Keratinocyte (primary cell): ENCODE data around the gene SDK1. TPM values are rescaled to one million over a fixed set of nuclear protein-coding genes. Genes with fewer than 3 reads are reported as not detected.

Source experiments
- DNase-seq: peaks from one replicate; pipeline ENCODE4 v3.0.0-alpha.2; 2011; ENCODE audit warnings: low read depth, missing footprints, low spot score
- FAIRE-seq: peaks from 2 replicates; lab custom pipeline; 2011; peaks lifted over from hg19 to GRCh38; lab: Jason Lieb, UNC
- H2AFZ ChIP-seq: 2 replicates; pipeline ENCODE4 v1.6.0; 2012; ENCODE audit warnings: low read length, control low read depth, inconsistent platforms; ENCODE audit not compliant: control insufficient read depth
- H3K27ac ChIP-seq: 2 replicates; pipeline ENCODE4 v1.5.1; 2011; ENCODE audit warnings: low read length; ENCODE audit not compliant: control insufficient read depth, insufficient read depth
- H3K27me3 ChIP-seq: 3 replicates; pipeline ENCODE4 v1.6.0; 2011; ENCODE audit warnings: low read length; ENCODE audit not compliant: control insufficient read depth, insufficient read depth; ENCODE audit errors: extremely low read depth
- H3K36me3 ChIP-seq, 2 experiments: 2 replicates in 1 of 2; 3 replicates in 1 of 2; pipeline ENCODE4 v1.5.1; 2011; ENCODE audit warnings: low read length in 2 of 2, mild to moderate bottlenecking in 1 of 2; ENCODE audit not compliant: control insufficient read depth in 2 of 2, insufficient read depth in 2 of 2; ENCODE audit errors: extremely low read depth in 1 of 2
- H3K4me1 ChIP-seq: 3 replicates; pipeline ENCODE4 v1.5.1; 2011; ENCODE audit warnings: low read length; ENCODE audit not compliant: control insufficient read depth, insufficient read depth; ENCODE audit errors: extremely low read depth
- H3K4me2 ChIP-seq: 3 replicates; pipeline ENCODE4 v1.6.0; 2011; ENCODE audit warnings: low read depth, low read length; ENCODE audit not compliant: control insufficient read depth, insufficient read depth; ENCODE audit errors: extremely low read depth
- H3K4me3 ChIP-seq, 3 experiments: fragments of 200-600 bp in 1 of 3; sonication (generic) in 1 of 3; 2 replicates in 2 of 3; 3 replicates in 1 of 3; pipeline ENCODE4 v1.5.1; 2011 to 2016; ENCODE audit warnings: low read length in 3 of 3, mild to moderate bottlenecking in 3 of 3, control low read depth in 2 of 3, inconsistent platforms in 1 of 3, low read depth in 1 of 3, mixed read lengths in 1 of 3, mixed run types in 1 of 3, moderate library complexity in 1 of 3; ENCODE audit not compliant: control insufficient read depth in 2 of 3, insufficient read depth in 2 of 3; ENCODE audit errors: extremely low read depth in 1 of 3
- H3K79me2 ChIP-seq: 2 replicates; pipeline ENCODE4 v1.6.0; 2012; ENCODE audit warnings: low read length; ENCODE audit not compliant: control insufficient read depth, insufficient read depth
- H3K9ac ChIP-seq: 3 replicates; pipeline ENCODE4 v1.6.0; 2011; ENCODE audit warnings: low read length; ENCODE audit not compliant: control insufficient read depth, insufficient read depth; ENCODE audit errors: extremely low read depth
- H3K9me1 ChIP-seq: 3 replicates; pipeline ENCODE4 v1.6.0; 2011; ENCODE audit warnings: low read length; ENCODE audit not compliant: control insufficient read depth, insufficient read depth; ENCODE audit errors: extremely low read depth
- H3K9me3 ChIP-seq: 2 replicates; pipeline ENCODE4 v1.5.1; 2012; ENCODE audit warnings: low read depth, low read length; ENCODE audit not compliant: control insufficient read depth
- H4K20me1 ChIP-seq: 3 replicates; pipeline ENCODE4 v1.6.0; 2011; ENCODE audit warnings: low read length; ENCODE audit not compliant: control insufficient read depth, insufficient read depth; ENCODE audit errors: extremely low read depth
- EZH2 ChIP-seq: IDR thresholded peaks from one replicate; pipeline ENCODE4 v1.6.1; 2012; ENCODE audit warnings: inconsistent platforms, mild to moderate bottlenecking, low read length, moderate library complexity
- dilution Hi-C: fragments of 300-500 bp; cut with MboI; formaldehyde crosslinking; loops from one replicate; pipeline ENCODE4 v1.7.0; 2020; ENCODE audit warnings: low sequenced_read_pairs; ENCODE audit not compliant: extremely low pct_ligation_motif_present
- polyA plus RNA-seq, 5 experiments: library from polyadenylated mRNA; depleted of rRNA in 3 of 5; stranded (reverse) in 3 of 5; stranded (forward) in 1 of 5; unstranded in 1 of 5; fragments of >200 nt; gene quantifications; 1 replicate in 1 of 5; 2 replicates in 3 of 5; 3 replicates in 1 of 5; pipeline versions ENCODE4 v1.2.1 to v1.2.3, GENCODE V29; 2011 to 2012; ENCODE audit warnings: missing spikeins in 2 of 5, low read depth in 1 of 5, low replicate concordance in 1 of 5
- TF ChIP-seq, protein P1 (sequence below), 3 experiments: IDR thresholded peaks in 1 of 3; conservative IDR thresholded peaks in 1 of 3; optimal IDR thresholded peaks in 1 of 3; 2 replicates in 2 of 3; 3 replicates in 1 of 3; pipeline versions ENCODE3 to v1.5.1; 2011; ENCODE audit warnings: low read length in 3 of 3, mild to moderate bottlenecking in 3 of 3, moderate library complexity in 2 of 3, control low read depth in 1 of 3, inconsistent platforms in 1 of 3; ENCODE audit not compliant: insufficient read depth in 2 of 3; ENCODE audit errors: extremely low read depth in 1 of 3

Gene SDK1
- polyA plus RNA-seq, 1 donor (not counting 4 experiments of a cell fraction or from before 2014, with no cell fraction given) = 0.66 TPM

- Histone ChIP-seq H4K20me1 (no peaks in the 10 kb centered on the region), H2AFZ (no peak overlapping the region), H3K9me3 (no peaks in the 10 kb centered on the region), H3K4me3 (no peak overlapping the region), H3K27ac (no peak overlapping the region), H3K36me3 (no peaks in the 10 kb centered on the region), H3K27me3 (no peaks in the 10 kb centered on the region), H3K79me2 (no peaks in the 10 kb centered on the region), H3K9ac (no peak overlapping the region), H3K4me1 (no peaks in the 10 kb centered on the region), H3K9me1 (no peaks in the 10 kb centered on the region), H3K4me2 (no peak overlapping the region)
- dilution Hi-C loops = no loop called here
- FAIRE-seq (no peak), DNase-seq (no peak)
- TF ChIP-seq, protein P1, sequence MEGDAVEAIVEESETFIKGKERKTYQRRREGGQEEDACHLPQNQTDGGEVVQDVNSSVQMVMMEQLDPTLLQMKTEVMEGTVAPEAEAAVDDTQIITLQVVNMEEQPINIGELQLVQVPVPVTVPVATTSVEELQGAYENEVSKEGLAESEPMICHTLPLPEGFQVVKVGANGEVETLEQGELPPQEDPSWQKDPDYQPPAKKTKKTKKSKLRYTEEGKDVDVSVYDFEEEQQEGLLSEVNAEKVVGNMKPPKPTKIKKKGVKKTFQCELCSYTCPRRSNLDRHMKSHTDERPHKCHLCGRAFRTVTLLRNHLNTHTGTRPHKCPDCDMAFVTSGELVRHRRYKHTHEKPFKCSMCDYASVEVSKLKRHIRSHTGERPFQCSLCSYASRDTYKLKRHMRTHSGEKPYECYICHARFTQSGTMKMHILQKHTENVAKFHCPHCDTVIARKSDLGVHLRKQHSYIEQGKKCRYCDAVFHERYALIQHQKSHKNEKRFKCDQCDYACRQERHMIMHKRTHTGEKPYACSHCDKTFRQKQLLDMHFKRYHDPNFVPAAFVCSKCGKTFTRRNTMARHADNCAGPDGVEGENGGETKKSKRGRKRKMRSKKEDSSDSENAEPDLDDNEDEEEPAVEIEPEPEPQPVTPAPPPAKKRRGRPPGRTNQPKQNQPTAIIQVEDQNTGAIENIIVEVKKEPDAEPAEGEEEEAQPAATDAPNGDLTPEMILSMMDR (optimal IDR thresholded peaks at IDR 0.05 in 1 of 3, IDR thresholded peaks at IDR 0.05 in 1 of 3, conservative IDR thresholded peaks at IDR 0.05 in 1 of 3; ENCODE audit: extremely low read depth in 1 of 3, insufficient read depth in 2 of 3, low read length in 3 of 3) = no peak
- no peak for TF ChIP-seq EZH2
These were observed 411.8 kb downstream of the SDK1 start for GRCh38 chr7:3712841-3713240.

- Histone ChIP-seq H3K9me3 (no peaks in the 10 kb centered on the region), H3K79me2 (no peaks in the 10 kb centered on the region), H3K9me1 (no peaks in the 10 kb centered on the region), H3K4me1 (no peaks in the 10 kb centered on the region), H3K9ac (no peak overlapping the region), H3K27ac (no peak overlapping the region), H3K36me3 (no peaks in the 10 kb centered on the region), H2AFZ (no peak overlapping the region), H4K20me1 (no peaks in the 10 kb centered on the region), H3K27me3 (peaks cover 5% of the 10 kb centered on the region), H3K4me2 (no peak overlapping the region), H3K4me3 (no peak overlapping the region)
- FAIRE-seq = no peak
- DNase-seq = no peak
- TF ChIP-seq, protein P1 (optimal IDR thresholded peaks at IDR 0.05 in 1 of 3, IDR thresholded peaks at IDR 0.05 in 1 of 3, conservative IDR thresholded peaks at IDR 0.05 in 1 of 3; ENCODE audit: extremely low read depth in 1 of 3, insufficient read depth in 2 of 3, low read length in 3 of 3) = no peak
- TF ChIP-seq EZH2 = no peak
- dilution Hi-C loops = no loop called here
These were observed 420.4 kb downstream of the SDK1 start for GRCh38 chr7:3721422-3721821.
